ENCODE measurements around the gene ZCCHC10. TPM values are rescaled to one million over a fixed set of nuclear protein-coding genes. Genes with fewer than 3 reads are reported as not detected.

The ZCCHC10 gene
- total and polyA plus RNA-seq, 10 of the 15 experiments (the other 5 are each of a cell fraction or from before 2014, with no cell fraction given), result 16.8 to 117 (median 53.5) TPM

GRCh38 chr5:132981288-132981687, 45.1 kb downstream of the ZCCHC10 start:
- ChIA-PET CTCF (no interaction called here), RAD21 (ENCODE audit: unreplicated experiment) (no interaction called here), POLR2A (no interaction called here), SMC1A (ENCODE audit: uncharacterized antibody, unreplicated experiment) (interaction anchor here (0.8 kb wide), 1 partner anchor 61 kb away, joined by 3 read pairs; no protein-coding TSS in a partner anchor)
- no peak overlapping the region for H3K27ac ChIP-seq (ENCODE audit: control insufficient read depth, insufficient read depth)
- H3K27me3 ChIP-seq (replicated peaks in 1 of 2; ENCODE audit: control insufficient read depth in 2 of 2, insufficient read depth in 2 of 2, low read length in 1 of 2), result no peaks in the 10 kb centered on the region
- no peaks in the 10 kb centered on the region for H4K20me1 ChIP-seq (ENCODE audit: control insufficient read depth, insufficient read depth)
- ATAC-seq (no peak), DNase-seq (ENCODE audit: low read depth, low spot score) (no peak), FAIRE-seq (no peak)
- BruUV-seq (replicated peaks), result no TSS peak
- TF ChIP-seq, protein P1, sequence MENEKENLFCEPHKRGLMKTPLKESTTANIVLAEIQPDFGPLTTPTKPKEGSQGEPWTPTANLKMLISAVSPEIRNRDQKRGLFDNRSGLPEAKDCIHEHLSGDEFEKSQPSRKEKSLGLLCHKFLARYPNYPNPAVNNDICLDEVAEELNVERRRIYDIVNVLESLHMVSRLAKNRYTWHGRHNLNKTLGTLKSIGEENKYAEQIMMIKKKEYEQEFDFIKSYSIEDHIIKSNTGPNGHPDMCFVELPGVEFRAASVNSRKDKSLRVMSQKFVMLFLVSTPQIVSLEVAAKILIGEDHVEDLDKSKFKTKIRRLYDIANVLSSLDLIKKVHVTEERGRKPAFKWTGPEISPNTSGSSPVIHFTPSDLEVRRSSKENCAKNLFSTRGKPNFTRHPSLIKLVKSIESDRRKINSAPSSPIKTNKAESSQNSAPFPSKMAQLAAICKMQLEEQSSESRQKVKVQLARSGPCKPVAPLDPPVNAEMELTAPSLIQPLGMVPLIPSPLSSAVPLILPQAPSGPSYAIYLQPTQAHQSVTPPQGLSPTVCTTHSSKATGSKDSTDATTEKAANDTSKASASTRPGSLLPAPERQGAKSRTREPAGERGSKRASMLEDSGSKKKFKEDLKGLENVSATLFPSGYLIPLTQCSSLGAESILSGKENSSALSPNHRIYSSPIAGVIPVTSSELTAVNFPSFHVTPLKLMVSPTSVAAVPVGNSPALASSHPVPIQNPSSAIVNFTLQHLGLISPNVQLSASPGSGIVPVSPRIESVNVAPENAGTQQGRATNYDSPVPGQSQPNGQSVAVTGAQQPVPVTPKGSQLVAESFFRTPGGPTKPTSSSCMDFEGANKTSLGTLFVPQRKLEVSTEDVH (IDR thresholded peaks at IDR 0.05; ENCODE audit: low read depth, partially characterized antibody), result no peak
- TF ChIP-seq POLR2AphosphoS2 (IDR thresholded peaks at IDR 0.05; ENCODE audit: low read depth, low read length), result no peak
- TF ChIP-seq, protein P2, sequence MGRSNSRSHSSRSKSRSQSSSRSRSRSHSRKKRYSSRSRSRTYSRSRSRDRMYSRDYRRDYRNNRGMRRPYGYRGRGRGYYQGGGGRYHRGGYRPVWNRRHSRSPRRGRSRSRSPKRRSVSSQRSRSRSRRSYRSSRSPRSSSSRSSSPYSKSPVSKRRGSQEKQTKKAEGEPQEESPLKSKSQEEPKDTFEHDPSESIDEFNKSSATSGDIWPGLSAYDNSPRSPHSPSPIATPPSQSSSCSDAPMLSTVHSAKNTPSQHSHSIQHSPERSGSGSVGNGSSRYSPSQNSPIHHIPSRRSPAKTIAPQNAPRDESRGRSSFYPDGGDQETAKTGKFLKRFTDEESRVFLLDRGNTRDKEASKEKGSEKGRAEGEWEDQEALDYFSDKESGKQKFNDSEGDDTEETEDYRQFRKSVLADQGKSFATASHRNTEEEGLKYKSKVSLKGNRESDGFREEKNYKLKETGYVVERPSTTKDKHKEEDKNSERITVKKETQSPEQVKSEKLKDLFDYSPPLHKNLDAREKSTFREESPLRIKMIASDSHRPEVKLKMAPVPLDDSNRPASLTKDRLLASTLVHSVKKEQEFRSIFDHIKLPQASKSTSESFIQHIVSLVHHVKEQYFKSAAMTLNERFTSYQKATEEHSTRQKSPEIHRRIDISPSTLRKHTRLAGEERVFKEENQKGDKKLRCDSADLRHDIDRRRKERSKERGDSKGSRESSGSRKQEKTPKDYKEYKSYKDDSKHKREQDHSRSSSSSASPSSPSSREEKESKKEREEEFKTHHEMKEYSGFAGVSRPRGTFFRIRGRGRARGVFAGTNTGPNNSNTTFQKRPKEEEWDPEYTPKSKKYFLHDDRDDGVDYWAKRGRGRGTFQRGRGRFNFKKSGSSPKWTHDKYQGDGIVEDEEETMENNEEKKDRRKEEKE (IDR thresholded peaks at IDR 0.05), result no peak
- no peak for TF ChIP-seq SREBF2 (IDR thresholded peaks at IDR 0.05; ENCODE audit: low read length)
- TF ChIP-seq ZNF24 (IDR thresholded peaks at IDR 0.05), result no peak
- no peak for TF ChIP-seq BMI1 (IDR thresholded peaks at IDR 0.05; ENCODE audit: borderline replicate concordance)
- TF ChIP-seq ZNF217 (IDR thresholded peaks at IDR 0.05), result no peak
- no peak for TF ChIP-seq ZNF622 (IDR thresholded peaks at IDR 0.05)
- no peak overlapping the region for H3K4me2 ChIP-seq (ENCODE audit: control insufficient read depth, insufficient read depth)
- in situ Hi-C loops (cut with MboI) (no loop called here), intact Hi-C loops (cut with micrococcal nuclease; ENCODE audit: unreplicated experiment) (no loop called here)
- H3K9me3 ChIP-seq (replicated peaks; ENCODE audit: control insufficient read depth, insufficient read depth, low read length), result no peaks in the 10 kb centered on the region; the same call in 2 of the 3 replicates
- 72% methylated on average over 3 of the region's 3 CpGs for WGBS (ENCODE audit: insufficient coverage, insufficient replicate concordance, low lambda C conversion rate, missing lambda C conversion rate)
- H2AFZ ChIP-seq (ENCODE audit: control insufficient read depth, low read depth, low read length), result no peak overlapping the region
- H3K4me3 ChIP-seq, result no peak overlapping the region
- no peaks in the 10 kb centered on the region for H3K79me2 ChIP-seq (ENCODE audit: control insufficient read depth, insufficient read depth, low read length)
- no peaks in the 10 kb centered on the region for H3K4me1 ChIP-seq (ENCODE audit: control insufficient read depth, insufficient read depth, low read length)
- H3K36me3 ChIP-seq (ENCODE audit: control insufficient read depth in 2 of 2, insufficient read depth in 2 of 2, low read length in 1 of 2), result no peaks in the 10 kb centered on the region
- H3K9ac ChIP-seq (ENCODE audit: control insufficient read depth, insufficient read depth, low read length), result no peak overlapping the region
